ENCODE results near the gene SMIM33. TPM values are rescaled to one million over a fixed set of nuclear protein-coding genes. Genes with fewer than 3 reads are reported as not detected.

Gene SMIM33
- total RNA-seq, 4 donors from 2014 or later: not detected

GRCh38 chr5:139443831-139444453 is 26.9 kb upstream of the SMIM33 start:
- no peak for DNase-seq (ENCODE audit: low spot score in 2 of 2)
- Histone ChIP-seq H3K27me3 (no peaks in the 10 kb centered on the region), H3K36me3 (no peaks in the 10 kb centered on the region), H3K4me3 (no peak overlapping the region), H3K27ac (no peak overlapping the region), H3K4me1 (peaks cover 0 to 7% (median 5%) of the 10 kb centered on the region in 4 donors), H3K9me3 (no peaks in the 10 kb centered on the region)
- TF ChIP-seq EP300 (IDR thresholded peaks at IDR 0.05): no peak
- TF ChIP-seq POLR2A (IDR thresholded peaks at IDR 0.05): no peak
- TF ChIP-seq, protein P1, sequence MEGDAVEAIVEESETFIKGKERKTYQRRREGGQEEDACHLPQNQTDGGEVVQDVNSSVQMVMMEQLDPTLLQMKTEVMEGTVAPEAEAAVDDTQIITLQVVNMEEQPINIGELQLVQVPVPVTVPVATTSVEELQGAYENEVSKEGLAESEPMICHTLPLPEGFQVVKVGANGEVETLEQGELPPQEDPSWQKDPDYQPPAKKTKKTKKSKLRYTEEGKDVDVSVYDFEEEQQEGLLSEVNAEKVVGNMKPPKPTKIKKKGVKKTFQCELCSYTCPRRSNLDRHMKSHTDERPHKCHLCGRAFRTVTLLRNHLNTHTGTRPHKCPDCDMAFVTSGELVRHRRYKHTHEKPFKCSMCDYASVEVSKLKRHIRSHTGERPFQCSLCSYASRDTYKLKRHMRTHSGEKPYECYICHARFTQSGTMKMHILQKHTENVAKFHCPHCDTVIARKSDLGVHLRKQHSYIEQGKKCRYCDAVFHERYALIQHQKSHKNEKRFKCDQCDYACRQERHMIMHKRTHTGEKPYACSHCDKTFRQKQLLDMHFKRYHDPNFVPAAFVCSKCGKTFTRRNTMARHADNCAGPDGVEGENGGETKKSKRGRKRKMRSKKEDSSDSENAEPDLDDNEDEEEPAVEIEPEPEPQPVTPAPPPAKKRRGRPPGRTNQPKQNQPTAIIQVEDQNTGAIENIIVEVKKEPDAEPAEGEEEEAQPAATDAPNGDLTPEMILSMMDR (IDR thresholded peaks at IDR 0.05): no peak
- 63 to 74% methylated on average over 4 of the region's 4 CpGs for WGBS, 2 donors

GRCh38 chr5:139445325-139446170 is 25.3 kb upstream of the SMIM33 start:
- Histone ChIP-seq H3K36me3 (no peaks in the 10 kb centered on the region), H3K4me3 (no peak overlapping the region), H3K27me3 (no peaks in the 10 kb centered on the region), H3K4me1 (no peaks in the 10 kb centered on the region), H3K27ac (no peak overlapping the region), H3K9me3 (no peaks in the 10 kb centered on the region)
- no peak for DNase-seq (ENCODE audit: low spot score in 2 of 2)
- no peak for TF ChIP-seq POLR2A (IDR thresholded peaks at IDR 0.05)
- TF ChIP-seq, protein P1 (IDR thresholded peaks at IDR 0.05): no peak
- no peak for TF ChIP-seq EP300 (IDR thresholded peaks at IDR 0.05)
- WGBS, 2 donors: 50 to 54% methylated on average over 7 of the region's 7 CpGs

- Histone ChIP-seq H3K27me3 (no peaks in the 10 kb centered on the region), H3K9me3 (no peaks in the 10 kb centered on the region), H3K4me3 (no peak overlapping the region), H3K36me3 (no peaks in the 10 kb centered on the region), H3K4me1 (no peaks in the 10 kb centered on the region), H3K27ac (no peak overlapping the region)
- TF ChIP-seq, protein P1 (IDR thresholded peaks at IDR 0.05): no peak
- TF ChIP-seq EP300 (IDR thresholded peaks at IDR 0.05) (no peak), POLR2A (IDR thresholded peaks at IDR 0.05) (no peak)
- WGBS, 2 donors: 82 to 83% methylated on average over 5 of the region's 5 CpGs
- no peak for DNase-seq (ENCODE audit: low spot score in 2 of 2)
These were observed 23.6 kb upstream of the SMIM33 start for GRCh38 chr5:139446956-139447779.

- no peaks in the 10 kb centered on the region for H3K9me3 ChIP-seq
- no peaks in the 10 kb centered on the region for H3K36me3 ChIP-seq
- no peak overlapping the region for H3K27ac ChIP-seq
- H3K27me3 ChIP-seq: no peaks in the 10 kb centered on the region
- H3K4me1 ChIP-seq: no peaks in the 10 kb centered on the region
- no peak for DNase-seq (ENCODE audit: low spot score in 2 of 2)
- no peak overlapping the region for H3K4me3 ChIP-seq
- TF ChIP-seq POLR2A (IDR thresholded peaks at IDR 0.05) (no peak), EP300 (IDR thresholded peaks at IDR 0.05) (no peak)
- TF ChIP-seq, protein P1 (IDR thresholded peaks at IDR 0.05): no peak
- 87 to 94% methylated on average over 2 of the region's 2 CpGs for WGBS, 2 donors
These were observed 19.6 kb upstream of the SMIM33 start for GRCh38 chr5:139451176-139451575.
